ENCODE results near the gene SAMD7. TPM values are rescaled to one million over a fixed set of nuclear protein-coding genes. Genes with fewer than 3 reads are reported as not detected.

Gene SAMD7
- polyA plus RNA-seq, 4 donors: not detected

DNA sequence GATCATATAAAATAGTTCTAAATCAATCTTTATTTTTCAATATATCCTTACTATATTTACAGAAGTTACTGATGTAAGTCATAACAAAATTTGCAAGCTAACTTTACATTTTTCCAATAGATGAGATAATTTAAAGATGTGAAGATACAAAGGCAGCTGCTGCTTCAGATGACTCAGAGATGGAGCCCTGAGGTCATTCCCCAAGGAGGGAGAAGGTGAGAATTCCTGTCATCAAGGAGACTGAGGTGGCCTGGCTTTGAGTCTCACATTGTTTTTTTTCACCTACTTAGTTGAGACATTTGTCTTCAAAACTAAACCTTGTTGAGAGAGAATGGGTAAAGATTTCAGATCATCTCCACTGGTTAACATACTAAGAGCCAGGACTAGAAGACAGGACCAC is 3.9 kb upstream of the SAMD7 start:
- no peak for DNase-seq (ENCODE audit: low read depth in 4 of 4, low spot score in 3 of 4)

DNA sequence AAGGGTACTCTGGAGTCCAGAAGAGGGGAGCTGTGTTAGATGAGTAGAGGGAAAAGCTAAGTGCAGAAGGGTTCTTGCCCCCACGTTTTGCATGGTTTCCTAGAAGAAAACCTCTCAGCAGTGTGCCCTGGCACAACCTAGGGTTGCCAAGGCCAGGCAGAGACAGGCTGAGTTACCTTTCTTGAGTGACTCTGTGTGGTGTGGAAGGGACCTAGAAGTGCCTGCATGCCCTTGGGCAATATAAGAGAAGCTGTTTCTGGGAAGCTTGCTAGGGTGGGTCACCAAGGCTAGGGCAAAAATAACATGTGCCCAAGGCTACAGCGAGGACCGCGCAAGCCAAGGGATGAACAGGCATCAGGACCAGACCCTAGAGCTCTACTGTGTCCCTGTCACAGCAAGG is 3.4 kb upstream of the SAMD7 start:
- DNase-seq (ENCODE audit: low read depth in 4 of 4, low spot score in 3 of 4): no peak

DNA sequence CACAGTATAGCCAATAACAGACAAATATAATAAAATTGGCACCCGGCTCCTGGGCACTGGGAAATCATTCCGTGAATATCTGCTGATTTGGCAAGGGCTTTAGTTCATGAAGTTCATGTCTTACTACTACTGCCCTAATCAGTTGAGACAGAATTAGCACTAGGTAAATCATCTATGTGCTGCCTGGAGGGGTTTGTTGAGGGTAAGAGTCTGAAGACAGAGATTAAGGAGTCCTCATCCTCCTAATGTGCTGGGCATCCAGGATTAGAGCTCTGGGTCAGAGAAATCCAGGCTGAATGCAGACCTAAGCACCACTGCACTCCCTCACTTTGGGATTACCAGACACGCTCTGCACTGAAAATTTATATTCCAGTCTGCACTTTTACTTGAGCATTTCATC is 2.0 kb downstream of the SAMD7 start:
- no peak for DNase-seq (ENCODE audit: low read depth in 4 of 4, low spot score in 3 of 4)

GRCh38 chr3:169914321-169914720 is 2.9 kb downstream of the SAMD7 start:
- no peak for DNase-seq (ENCODE audit: low read depth in 4 of 4, low spot score in 3 of 4)

DNA sequence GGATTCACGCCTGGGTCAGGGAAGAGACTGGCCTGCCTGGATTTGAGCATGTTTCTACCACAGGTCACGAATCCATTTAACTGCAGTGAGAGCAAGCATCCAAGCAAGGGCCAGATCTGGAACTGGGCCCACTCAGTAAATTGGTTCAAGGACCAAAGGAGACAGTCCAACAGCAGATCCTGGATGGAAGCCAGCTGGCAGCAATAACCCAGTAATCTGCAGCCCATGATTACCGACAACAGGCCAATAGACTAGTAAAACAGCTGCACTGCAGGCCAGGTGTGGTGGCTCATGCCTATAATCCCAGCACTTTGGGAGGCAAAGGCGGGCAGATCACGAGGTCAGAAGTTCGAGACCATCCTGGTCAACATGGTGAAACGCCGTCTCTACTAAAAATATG is 11.8 kb downstream of the SAMD7 start:
- peak in 1 of 4 donors; percentile 24 for DNase-seq (ENCODE audit: low read depth in 4 of 4, low spot score in 3 of 4)

DNA sequence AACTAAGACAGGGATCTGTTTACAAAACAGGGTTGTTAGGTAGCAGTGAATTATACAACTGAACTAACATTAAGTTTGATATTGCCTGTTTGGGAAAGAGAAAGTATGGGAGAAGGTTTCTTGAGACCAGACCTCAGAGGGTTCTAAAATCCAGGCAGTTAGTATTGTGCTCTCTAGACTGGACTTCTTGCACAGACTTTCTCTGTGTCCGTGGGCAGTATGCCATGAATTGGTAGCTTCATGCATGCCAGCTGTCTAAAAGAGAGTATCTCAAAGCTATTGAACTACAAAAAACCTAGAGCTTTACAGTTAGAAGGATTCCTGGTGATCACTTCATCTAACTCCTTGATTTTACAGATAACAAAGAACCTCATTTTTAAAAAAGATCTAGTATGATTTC is 12.5 kb downstream of the SAMD7 start:
- DNase-seq (ENCODE audit: low read depth in 4 of 4, low spot score in 3 of 4): no peak

- no peak for DNase-seq (ENCODE audit: low read depth in 4 of 4, low spot score in 3 of 4)
Measured at GRCh38 chr3:169929830-169930519, 18.6 kb downstream of the SAMD7 start.

DNA sequence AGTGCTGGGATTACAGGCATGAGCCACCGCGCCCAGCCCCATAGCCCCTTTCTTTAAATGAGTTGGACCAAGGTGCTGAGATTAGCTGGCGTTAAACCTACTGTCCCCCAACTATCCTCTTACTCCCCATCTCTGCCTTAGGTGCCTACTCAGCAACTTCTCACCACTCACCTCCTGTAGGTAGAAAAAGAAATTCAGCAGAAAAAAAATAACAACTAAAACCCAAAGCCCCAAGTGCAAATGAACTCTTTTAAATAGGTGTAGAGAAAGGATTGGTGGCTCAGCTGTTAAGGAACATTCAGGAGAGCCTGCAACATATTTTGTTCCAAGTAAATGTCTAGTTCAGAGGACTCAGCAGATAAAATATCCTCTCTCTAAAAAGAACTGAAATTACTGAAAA is 19.5 kb downstream of the SAMD7 start:
- no peak for DNase-seq (ENCODE audit: low read depth in 4 of 4, low spot score in 3 of 4)

DNA sequence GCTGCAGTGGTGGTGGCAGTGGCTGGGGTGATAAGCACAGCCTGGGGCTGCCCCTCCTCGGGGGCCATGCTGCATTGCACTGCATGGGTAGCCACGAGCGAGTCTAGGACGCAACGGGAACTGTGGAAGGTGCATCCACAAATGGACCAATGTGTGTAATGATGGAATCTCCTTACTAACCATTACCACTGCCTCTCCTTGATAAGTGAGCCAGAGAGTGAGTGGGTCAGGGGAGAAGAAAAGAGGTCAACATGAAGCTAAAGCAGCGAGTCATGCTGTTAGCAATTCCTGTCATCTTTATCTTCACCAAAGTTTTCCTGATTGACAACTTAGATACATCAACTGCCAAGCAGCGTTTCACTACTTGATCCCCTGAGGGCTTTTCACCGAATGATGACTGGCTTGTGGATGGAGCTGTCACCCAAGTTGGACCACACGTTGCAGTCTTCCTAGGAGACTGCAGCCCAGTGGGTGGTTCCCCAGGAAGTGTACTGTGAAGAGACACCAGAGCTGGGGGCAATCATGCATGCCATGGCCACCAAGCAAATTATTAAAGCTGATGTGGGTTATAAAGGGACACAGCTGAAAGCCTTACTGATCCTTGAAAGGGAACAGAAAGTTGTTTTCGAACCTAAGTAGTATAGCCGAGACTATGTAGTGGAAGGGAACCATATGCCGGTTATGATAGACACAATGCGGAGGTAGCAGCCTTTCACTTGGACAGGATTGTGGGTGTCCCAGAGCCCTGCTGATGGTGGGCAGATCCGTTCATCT is 20.6 kb downstream of the SAMD7 start:
- no peak for DNase-seq (ENCODE audit: low read depth in 4 of 4, low spot score in 3 of 4)

- DNase-seq (ENCODE audit: low read depth in 4 of 4, low spot score in 3 of 4): no peak
Measured at GRCh38 chr3:169939320-169939719, 27.9 kb downstream of the SAMD7 start.

- no peak for DNase-seq (ENCODE audit: low read depth in 4 of 4, low spot score in 3 of 4)
Measured at GRCh38 chr3:169939751-169940150, 28.4 kb downstream of the SAMD7 start.

DNA sequence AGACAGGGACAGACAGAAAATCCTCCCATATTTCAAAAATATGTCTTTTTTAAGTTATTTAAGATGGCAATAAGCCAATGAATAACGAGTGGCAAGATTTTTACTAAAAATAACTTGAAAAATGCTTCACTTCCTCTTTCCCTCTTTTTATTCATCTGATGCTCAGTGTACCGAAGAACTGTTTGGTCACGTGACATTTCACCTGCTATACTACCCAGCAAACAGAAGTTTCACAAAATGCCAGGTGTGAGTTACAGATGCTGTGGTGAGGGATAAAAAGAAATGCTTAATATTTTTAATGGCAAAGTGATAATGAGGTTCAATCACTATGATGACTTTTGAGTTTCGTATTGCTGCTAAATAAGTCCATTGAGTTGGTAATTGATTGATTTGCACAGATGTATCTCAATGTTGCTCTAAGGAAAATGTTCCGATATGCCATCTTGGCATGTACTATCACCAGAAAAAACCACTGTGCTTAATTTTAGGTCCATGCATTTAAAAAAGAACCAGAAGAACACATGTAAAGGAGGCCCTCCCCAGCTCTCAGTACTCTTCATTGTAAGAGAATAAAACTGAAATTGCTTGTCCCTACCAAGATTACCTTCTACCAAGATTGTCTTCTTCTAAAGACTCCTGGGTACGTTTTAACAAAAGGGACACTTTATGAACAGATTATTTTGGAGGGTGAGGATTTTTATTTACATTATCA is 29.3 kb downstream of the SAMD7 start:
- DNase-seq (ENCODE audit: low read depth in 4 of 4, low spot score in 3 of 4): no peak

- no peak for DNase-seq (ENCODE audit: low read depth in 4 of 4, low spot score in 3 of 4)
Measured at GRCh38 chr3:169945313-169945712, 33.9 kb downstream of the SAMD7 start.

- DNase-seq (ENCODE audit: low read depth in 4 of 4, low spot score in 3 of 4): no peak
Measured at GRCh38 chr3:169946336-169946735, 35.0 kb downstream of the SAMD7 start.

DNA sequence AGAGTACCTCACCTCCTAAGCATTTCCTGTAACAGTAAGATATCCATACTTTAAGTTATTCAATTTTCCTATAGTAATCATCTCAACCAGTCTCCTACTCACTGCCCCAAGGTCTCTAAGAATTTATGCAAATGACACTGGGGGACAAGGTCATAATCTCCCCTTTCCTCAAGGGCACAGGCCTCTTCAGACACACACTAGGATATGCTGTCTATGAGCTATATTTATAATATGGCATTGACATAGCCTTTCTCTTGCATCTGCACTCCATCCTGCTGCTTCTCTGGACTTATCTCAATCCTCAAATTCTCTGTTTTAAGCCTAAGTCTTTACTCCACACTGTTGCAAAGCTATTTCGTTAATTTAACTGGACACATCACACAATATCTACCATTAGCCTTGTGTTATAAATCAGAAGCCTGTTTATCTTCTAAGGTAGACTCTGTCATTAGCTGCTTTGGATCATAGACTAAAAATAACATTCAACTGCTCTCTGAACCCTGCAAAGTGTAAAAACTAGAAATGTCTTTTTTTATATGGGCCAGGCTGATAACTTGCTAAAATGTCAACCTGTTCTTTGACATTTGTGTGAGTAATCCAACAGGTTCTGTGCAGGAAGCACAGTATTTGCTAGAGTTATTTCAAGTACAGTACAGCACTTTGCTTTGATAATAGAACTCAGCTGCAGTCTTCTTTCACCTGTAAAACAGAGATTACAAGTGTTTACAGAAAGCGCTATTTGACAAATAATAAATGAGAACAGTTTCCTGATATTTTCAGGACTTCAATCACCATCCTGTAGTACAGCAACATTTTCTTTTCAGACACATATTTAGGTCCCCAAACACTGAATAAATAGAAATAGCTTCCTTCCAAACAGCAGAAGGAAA is 37.4 kb downstream of the SAMD7 start:
- DNase-seq (ENCODE audit: low read depth in 4 of 4, low spot score in 3 of 4): no peak

DNA sequence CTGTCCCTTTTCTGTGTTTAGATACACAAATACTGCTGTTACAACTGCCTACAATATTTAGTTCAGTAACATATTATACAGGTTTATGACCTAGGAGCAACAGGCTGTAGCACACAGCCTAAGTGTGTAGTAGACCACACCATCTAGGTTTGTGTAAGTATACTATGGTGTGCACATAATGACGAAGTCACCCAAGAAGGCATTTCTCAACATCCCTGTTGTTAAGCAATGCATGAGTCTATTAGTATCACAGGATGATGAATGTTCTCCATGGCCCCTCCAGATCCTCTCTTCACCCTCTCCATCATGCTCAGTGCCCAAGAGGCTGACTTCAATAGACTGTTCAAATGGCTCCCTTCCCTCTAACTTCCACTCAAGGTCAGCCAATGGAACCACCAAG is 40.7 kb downstream of the SAMD7 start:
- DNase-seq (ENCODE audit: low read depth in 4 of 4, low spot score in 3 of 4): no peak

GRCh38 chr3:169953462-169954141 is 42.2 kb downstream of the SAMD7 start:
- DNase-seq (ENCODE audit: low read depth in 4 of 4, low spot score in 3 of 4): no peak

DNA sequence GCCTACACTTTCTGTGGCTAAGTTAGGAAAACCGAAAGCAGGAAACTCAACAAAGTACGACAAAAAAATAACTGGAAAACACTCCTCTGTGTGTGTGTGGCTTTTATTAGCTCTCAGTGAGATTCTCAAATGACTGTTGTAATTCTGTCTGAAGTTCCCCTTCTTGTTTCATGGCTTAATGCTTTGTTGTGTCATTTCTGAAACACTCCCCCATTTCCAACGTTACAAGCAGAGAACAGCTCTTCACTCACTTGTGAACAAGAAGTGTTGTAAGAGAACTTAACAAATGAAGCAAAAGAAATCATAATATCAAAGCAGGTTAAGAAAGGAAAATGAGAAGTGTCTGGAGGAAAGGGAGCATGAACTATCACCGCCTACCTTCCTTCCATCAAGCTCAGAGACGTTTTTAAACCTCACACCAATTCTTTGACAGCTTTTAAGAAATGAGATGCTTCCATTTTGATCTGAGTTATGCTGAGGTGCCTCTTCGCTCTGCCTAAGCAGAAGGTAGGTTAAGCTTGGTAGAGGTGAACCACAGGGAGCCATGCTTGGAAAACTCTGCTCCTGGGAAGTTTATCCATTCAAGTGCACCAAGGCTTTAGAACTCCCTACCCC is 42.9 kb downstream of the SAMD7 start:
- no peak for DNase-seq (ENCODE audit: low read depth in 4 of 4, low spot score in 3 of 4)

- no peak for DNase-seq (ENCODE audit: low read depth in 4 of 4, low spot score in 3 of 4)
Measured at GRCh38 chr3:169955406-169955805, 44.0 kb downstream of the SAMD7 start.

- DNase-seq (ENCODE audit: low read depth in 4 of 4, low spot score in 3 of 4): no peak
Measured at GRCh38 chr3:169964176-169964575, 52.8 kb downstream of the SAMD7 start.

All from left renal pelvis (tissue), 4 donors.